NCI-H128 (cell line): ENCODE measurements around the gene CNTNAP2.

Experiments
- DNase-seq: peaks from one replicate; lab custom pipeline; 2025; ENCODE audit not compliant: unreplicated experiment; lab: John Stamatoyannopoulos, UW

The CNTNAP2 gene

GRCh38 chr7:148212731-148213130 lies 2096.1 kb downstream of the CNTNAP2 start:
- DNase-seq: no peak

GRCh38 chr7:148214101-148214500 lies 2097.5 kb downstream of the CNTNAP2 start:
- DNase-seq: no peak

- no peak for DNase-seq
Observed at GRCh38 chr7:148218603-148219002, 2102.0 kb downstream of the CNTNAP2 start.

- no peak for DNase-seq
Observed at GRCh38 chr7:148222721-148223120, 2106.1 kb downstream of the CNTNAP2 start.

- no peak for DNase-seq
Observed at GRCh38 chr7:148223160-148223559, 2106.6 kb downstream of the CNTNAP2 start.

GRCh38 chr7:148223738-148224137 lies 2107.1 kb downstream of the CNTNAP2 start:
- DNase-seq: no peak

GRCh38 chr7:148230296-148230695 lies 2113.7 kb downstream of the CNTNAP2 start:
- DNase-seq: no peak

GRCh38 chr7:148230883-148231282 lies 2114.3 kb downstream of the CNTNAP2 start:
- DNase-seq: no peak

- DNase-seq: no peak
Observed at GRCh38 chr7:148232784-148233183, 2116.2 kb downstream of the CNTNAP2 start.

GRCh38 chr7:148234715-148235114 lies 2118.1 kb downstream of the CNTNAP2 start:
- DNase-seq: no peak

- no peak for DNase-seq
Observed at GRCh38 chr7:148238761-148239325, 2122.2 kb downstream of the CNTNAP2 start.

- DNase-seq: no peak
Observed at GRCh38 chr7:148241700-148242293, 2125.2 kb downstream of the CNTNAP2 start.

GRCh38 chr7:148242294-148242821 lies 2125.8 kb downstream of the CNTNAP2 start:
- peak; percentile 33 for DNase-seq

GRCh38 chr7:148245381-148245780 lies 2128.8 kb downstream of the CNTNAP2 start:
- no peak for DNase-seq

- DNase-seq: no peak
Observed at GRCh38 chr7:148253629-148254028, 2137.0 kb downstream of the CNTNAP2 start.

- no peak for DNase-seq
Observed at GRCh38 chr7:148255333-148255732, 2138.7 kb downstream of the CNTNAP2 start.

- DNase-seq: no peak
Observed at GRCh38 chr7:148256433-148256832, 2139.8 kb downstream of the CNTNAP2 start.

- no peak for DNase-seq
Observed at GRCh38 chr7:148260599-148260998, 2144.0 kb downstream of the CNTNAP2 start.

GRCh38 chr7:148261523-148261922 lies 2144.9 kb downstream of the CNTNAP2 start:
- no peak for DNase-seq

GRCh38 chr7:148261996-148262688 lies 2145.5 kb downstream of the CNTNAP2 start:
- no peak for DNase-seq

- peak; percentile 20 for DNase-seq
Observed at GRCh38 chr7:148262721-148263229, 2146.2 kb downstream of the CNTNAP2 start.
